Breast epithelium (tissue), 3 donors: ENCODE data around the gene TMPRSS15.

Source experiments
- CTCF ChIP-seq, 3 donors: fragments of 450-650 bp; IDR thresholded peaks; one replicate each; pipeline ENCODE4 v1.5.1; 2016 to 2017; ENCODE audit warnings: antibody characterized with exemption in 3 of 3, mild to moderate bottlenecking in 3 of 3, moderate library complexity in 3 of 3
- POLR2AphosphoS5 ChIP-seq, 3 donors: sonication (generic); formaldehyde crosslinking; IDR thresholded peaks; one replicate each; pipeline ENCODE4 v1.6.1; 2017; ENCODE audit warnings: antibody characterized with exemption in 3 of 3

GRCh38 chr21:18269856-18270255 is 133.7 kb downstream of the TMPRSS15 start:
- no peak for TF ChIP-seq CTCF (IDR thresholded peaks at IDR 0.05)
- no peak for TF ChIP-seq POLR2AphosphoS5 (IDR thresholded peaks at IDR 0.05)
